H1 (cell line): ENCODE data around the gene PHACTR1. TPM values are rescaled to one million over a fixed set of nuclear protein-coding genes. Genes with fewer than 3 reads are reported as not detected.

Experiments used
- CTCF ChIA-PET: fragments of 300-600 bp; sonication (Branson Sonifier 250); formaldehyde crosslinking; loops from one replicate; lab custom pipeline; 2021; ENCODE audit not compliant: partially characterized antibody; lab: Charles Lee
- POLR2A ChIA-PET: fragments of 300-600 bp; sonication (Branson Sonifier 250); formaldehyde crosslinking; loops from one replicate; lab custom pipeline; 2021; ENCODE audit warnings: inconsistent platforms; ENCODE audit not compliant: partially characterized antibody; lab: Charles Lee
- DNase-seq, 2 experiments: peaks; one replicate each; pipeline versions ENCODE4 v3.0.0 to v3.0.0-alpha.2; 2010 to 2022; ENCODE audit warnings: low spot score in 2 of 2, low read depth in 1 of 2, mixed read lengths in 1 of 2
- FAIRE-seq: peaks from 2 replicates; lab custom pipeline; 2011; peaks lifted over from hg19 to GRCh38; lab: Jason Lieb, UNC
- H2AFZ ChIP-seq: 2 replicates; pipeline ENCODE4 v1.8.1; 2012; ENCODE audit warnings: low read length, inconsistent platforms
- H2AK5ac ChIP-seq: 2 replicates; pipeline ENCODE4 v1.6.1; 2013; ENCODE audit warnings: low read depth, low read length
- H2BK120ac ChIP-seq: replicated peaks from 2 replicates; pipeline ENCODE3; 2013; ENCODE audit warnings: low read depth, low read length, inconsistent platforms
- H2BK12ac ChIP-seq: 2 replicates; pipeline ENCODE4 v1.6.1; 2013; ENCODE audit warnings: low read depth, low read length
- H2BK15ac ChIP-seq: 2 replicates; pipeline ENCODE4 v1.6.1; 2013; ENCODE audit warnings: low read length
- H2BK20ac ChIP-seq: 2 replicates; pipeline ENCODE4 v1.6.1; 2013; ENCODE audit warnings: low read length
- H2BK5ac ChIP-seq: 2 replicates; pipeline ENCODE4 v1.6.1; 2013; ENCODE audit warnings: low read depth, low read length
- H3K14ac ChIP-seq: 2 replicates; pipeline ENCODE4 v1.6.1; 2013; ENCODE audit warnings: inconsistent platforms; ENCODE audit not compliant: insufficient read length
- H3K18ac ChIP-seq: 2 replicates; pipeline ENCODE4 v1.6.1; 2013; ENCODE audit warnings: low read length; ENCODE audit errors: extremely low read depth
- H3K23ac ChIP-seq: 2 replicates; pipeline ENCODE4 v1.6.1; 2013; ENCODE audit warnings: inconsistent platforms; ENCODE audit not compliant: insufficient read length
- H3K23me2 ChIP-seq: 2 replicates; pipeline ENCODE4 v1.6.1; 2013; ENCODE audit warnings: low read depth, low read length
- H3K27ac ChIP-seq: 2 replicates; pipeline ENCODE4 v1.6.1; 2011; ENCODE audit warnings: low read depth, low read length, inconsistent platforms
- H3K27me3 ChIP-seq, 4 experiments: replicated peaks in 1 of 4; 1 replicate in 1 of 4; 2 replicates in 3 of 4; pipeline versions ENCODE4 v1.6.1 to v1.8.1; 2011 to 2013; ENCODE audit warnings: low read length in 3 of 4, mild to moderate bottlenecking in 3 of 4, inconsistent platforms in 2 of 4, mixed read lengths in 2 of 4, moderate library complexity in 1 of 4; ENCODE audit not compliant: control insufficient read depth in 3 of 4, insufficient read depth in 3 of 4; ENCODE audit errors: extremely low read depth in 1 of 4
- H3K36me3 ChIP-seq, 4 experiments: 2 replicates each; pipeline versions ENCODE4 v1.6.1 to v1.8.1; 2011 to 2013; ENCODE audit warnings: mild to moderate bottlenecking in 4 of 4, low read length in 3 of 4, moderate library complexity in 2 of 4, control low read depth in 1 of 4, inconsistent platforms in 1 of 4; ENCODE audit not compliant: insufficient read depth in 4 of 4, control insufficient read depth in 2 of 4
- H3K4ac ChIP-seq: replicated peaks from 2 replicates; pipeline ENCODE3; 2013; ENCODE audit warnings: low read length, low read depth, mixed read lengths, inconsistent platforms; ENCODE audit not compliant: insufficient read length
- H3K4me1 ChIP-seq, 4 experiments: replicated peaks in 1 of 4; 1 replicate in 1 of 4; 2 replicates in 3 of 4; pipeline versions ENCODE4 v1.6.1 to v1.8.1; 2011 to 2013; ENCODE audit warnings: low read length in 3 of 4, inconsistent platforms in 2 of 4, mixed read lengths in 1 of 4; ENCODE audit not compliant: insufficient read depth in 4 of 4, control insufficient read depth in 3 of 4
- H3K4me2 ChIP-seq, 2 experiments: 2 replicates each; pipeline versions ENCODE4 v1.6.1 to v1.8.1; 2011 to 2013; ENCODE audit warnings: low read depth in 2 of 2, low read length in 2 of 2, control low read depth in 1 of 2, inconsistent platforms in 1 of 2, mild to moderate bottlenecking in 1 of 2; ENCODE audit not compliant: insufficient read depth in 1 of 2
- H3K4me3 ChIP-seq, 4 experiments: fragments of 200-600, 300-600 bp in 1 of 4; sonication (generic), shearing (Covaris generic), sonication (Bioruptor Twin) in 1 of 4; 2 replicates each; pipeline versions ENCODE4 v1.5.1 to v1.8.1; 2011 to 2016; ENCODE audit warnings: low read length in 4 of 4, low read depth in 3 of 4, control low read depth in 2 of 4, inconsistent platforms in 2 of 4, mild to moderate bottlenecking in 2 of 4, mixed read lengths in 1 of 4, moderate library complexity in 1 of 4; ENCODE audit not compliant: insufficient read depth in 2 of 4; ENCODE audit errors: extremely low read depth in 1 of 4
- H3K56ac ChIP-seq: replicated peaks from 2 replicates; pipeline ENCODE3; 2013; ENCODE audit warnings: low read depth, mild to moderate bottlenecking, mixed read lengths, low read length, inconsistent platforms; ENCODE audit not compliant: insufficient read length
- H3K79me1 ChIP-seq: 2 replicates; pipeline ENCODE4 v1.6.1; 2013; ENCODE audit warnings: low read depth, low read length, control low read depth
- H3K79me2 ChIP-seq, 2 experiments: 2 replicates each; pipeline versions ENCODE4 v1.6.1 to v1.8.1; 2012 to 2013; ENCODE audit warnings: low read length in 2 of 2, mild to moderate bottlenecking in 2 of 2, inconsistent platforms in 1 of 2; ENCODE audit not compliant: insufficient read depth in 2 of 2, control insufficient read depth in 1 of 2
- H3K9ac ChIP-seq, 4 experiments: replicated peaks in 1 of 4; 1 replicate in 1 of 4; 2 replicates in 3 of 4; pipeline versions ENCODE4 v1.6.1 to v1.8.1; 2011 to 2013; ENCODE audit warnings: low read depth in 3 of 4, low read length in 3 of 4, control low read depth in 2 of 4, mild to moderate bottlenecking in 2 of 4, moderate library complexity in 2 of 4, inconsistent platforms in 1 of 4; ENCODE audit errors: extremely low read depth in 1 of 4
- H3K9me3 ChIP-seq, 2 experiments: 2 replicates each; pipeline versions ENCODE4 v1.6.1 to v1.8.1; 2012 to 2013; ENCODE audit warnings: mild to moderate bottlenecking in 2 of 2, moderate library complexity in 2 of 2, control low read depth in 1 of 2, inconsistent platforms in 1 of 2, low read depth in 1 of 2, low read length in 1 of 2, mixed read lengths in 1 of 2; ENCODE audit not compliant: insufficient read depth in 2 of 2
- H4K20me1 ChIP-seq, 2 experiments: replicated peaks in 1 of 2; 2 replicates each; pipeline versions ENCODE3 to v1.8.1; 2011 to 2013; ENCODE audit warnings: inconsistent platforms in 2 of 2, low read length in 2 of 2, mild to moderate bottlenecking in 1 of 2; ENCODE audit not compliant: insufficient read depth in 2 of 2, control insufficient read depth in 1 of 2
- H4K5ac ChIP-seq: 2 replicates; pipeline ENCODE4 v1.6.1; 2013; ENCODE audit warnings: low read length, low read depth, mixed read lengths, inconsistent platforms; ENCODE audit not compliant: insufficient read length
- H4K8ac ChIP-seq: 2 replicates; pipeline ENCODE4 v1.8.0; 2013; ENCODE audit warnings: mild to moderate bottlenecking, moderate library complexity, low read length, inconsistent platforms; ENCODE audit not compliant: insufficient read depth; ENCODE audit errors: extremely low read depth
- H4K91ac ChIP-seq: replicated peaks from 2 replicates; pipeline ENCODE3; 2013; ENCODE audit warnings: low read length, mixed read lengths, inconsistent platforms; ENCODE audit not compliant: insufficient read length
- BRCA1 ChIP-seq: IDR thresholded peaks from 2 replicates; pipeline ENCODE4 v1.6.1; 2012; ENCODE audit warnings: low read depth, low read length, improper control_type of control experiment
- EZH2 ChIP-seq: fragments of 200-600 bp; sonication (generic); IDR thresholded peaks from 2 replicates; pipeline ENCODE4 v1.7.1; 2012; ENCODE audit warnings: low read depth, mild to moderate bottlenecking, moderate library complexity, low read length, inconsistent platforms; ENCODE audit not compliant: severe bottlenecking
- KDM5A ChIP-seq: fragments of 200-600 bp; IDR thresholded peaks from 2 replicates; pipeline ENCODE4 v1.7.1; 2012; ENCODE audit warnings: mild to moderate bottlenecking, low read length, inconsistent platforms, mixed read lengths
- RBBP5 ChIP-seq: IDR thresholded peaks from 2 replicates; pipeline ENCODE4 v1.7.1; 2012; ENCODE audit warnings: low read depth, mild to moderate bottlenecking, inconsistent platforms, low read length, moderate library complexity, borderline replicate concordance
- WGBS, 2 experiments: shearing (Covaris generic) in 1 of 2; methylation state at CpG; one replicate each; pipeline versions ENCODE4 v1.1.6 to v1.1.7; 2013 to 2015; ENCODE audit warnings: low lambda C conversion rate in 2 of 2, mixed read lengths in 2 of 2, inconsistent platforms in 1 of 2, low coverage in 1 of 2, missing lambda C conversion rate in 1 of 2; ENCODE audit not compliant: insufficient replicate concordance in 2 of 2, insufficient coverage in 1 of 2, insufficient read length in 1 of 2; ENCODE audit errors: extremely low coverage in 1 of 2, missing lambda C conversion rate in 1 of 2; 5-methylcytosine and 5-hydroxymethylcytosine counted together
- polyA plus RNA-seq, 7 experiments: library from polyadenylated mRNA; depleted of rRNA in 3 of 7; stranded (reverse) in 5 of 7; unstranded in 2 of 7; fragments of >200 nt in 5 of 7; fragments of 200-250 nt in 2 of 7; gene quantifications; 1 replicate in 5 of 7; 2 replicates in 1 of 7; 4 replicates in 1 of 7; pipeline versions ENCODE4 v1.2.1 to v1.2.3, GENCODE V29; 2011 to 2013; ENCODE audit warnings: missing spikeins in 2 of 7, mixed read lengths in 2 of 7
- total RNA-seq: library from RNA; stranded (reverse); fragmentation: NEBNext Ultra II Directional; extraction: Animal tissue kit (Norgen Biotek cat#: 25700); gene quantifications from 2 replicates; pipeline ENCODE4 v1.2.1, GENCODE V29; 2021
- TF ChIP-seq, protein P1 (sequence below): IDR thresholded peaks from 2 replicates; pipeline ENCODE4 v1.6.1; 2011; ENCODE audit warnings: low read length, improper control_type of control experiment
- TF ChIP-seq, protein P2 (sequence below), 3 experiments: IDR thresholded peaks; 1 replicate in 2 of 3; 2 replicates in 1 of 3; pipeline versions ENCODE4 v1.5.1 to v1.6.1; 2011; ENCODE audit warnings: low read length in 3 of 3, mild to moderate bottlenecking in 3 of 3, inconsistent platforms in 2 of 3, low read depth in 1 of 3, moderate library complexity in 1 of 3; ENCODE audit not compliant: insufficient read depth in 1 of 3; ENCODE audit errors: control extremely low read depth in 1 of 3

The PHACTR1 gene
- total and polyA plus RNA-seq, 2 of the 8 experiments (the other 6 are each of a cell fraction or from before 2014, with no cell fraction given): 3.9 to 17.1 TPM

- H3K56ac ChIP-seq: no peak overlapping the region
- no peak overlapping the region for H4K91ac ChIP-seq
- no peaks in the 10 kb centered on the region for H3K27me3 ChIP-seq
- no peak overlapping the region for H2BK20ac ChIP-seq
- H4K8ac ChIP-seq: no peak overlapping the region
- H3K23me2 ChIP-seq: no peaks in the 10 kb centered on the region
- H2BK15ac ChIP-seq: no peak overlapping the region
- H3K4ac ChIP-seq: no peak overlapping the region
- no peak overlapping the region for H2BK12ac ChIP-seq
- H3K4me1 ChIP-seq: no peaks in the 10 kb centered on the region
- no peak overlapping the region for H3K9ac ChIP-seq
- CTCF ChIA-PET: interaction anchor here (0.6 to 1.7 kb wide), 13 partner anchors 8 to 315 kb away, joined by 3 to 6 read pairs (median 3); no protein-coding TSS in a partner anchor
- no peaks in the 10 kb centered on the region for H3K79me2 ChIP-seq
- no peak overlapping the region for H2AFZ ChIP-seq
- no peak for TF ChIP-seq BRCA1
- TF ChIP-seq, protein P1, sequence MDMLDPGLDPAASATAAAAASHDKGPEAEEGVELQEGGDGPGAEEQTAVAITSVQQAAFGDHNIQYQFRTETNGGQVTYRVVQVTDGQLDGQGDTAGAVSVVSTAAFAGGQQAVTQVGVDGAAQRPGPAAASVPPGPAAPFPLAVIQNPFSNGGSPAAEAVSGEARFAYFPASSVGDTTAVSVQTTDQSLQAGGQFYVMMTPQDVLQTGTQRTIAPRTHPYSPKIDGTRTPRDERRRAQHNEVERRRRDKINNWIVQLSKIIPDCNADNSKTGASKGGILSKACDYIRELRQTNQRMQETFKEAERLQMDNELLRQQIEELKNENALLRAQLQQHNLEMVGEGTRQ: no peak
- TF ChIP-seq RBBP5: no peak
- TF ChIP-seq EZH2: no peak
- TF ChIP-seq, protein P2, sequence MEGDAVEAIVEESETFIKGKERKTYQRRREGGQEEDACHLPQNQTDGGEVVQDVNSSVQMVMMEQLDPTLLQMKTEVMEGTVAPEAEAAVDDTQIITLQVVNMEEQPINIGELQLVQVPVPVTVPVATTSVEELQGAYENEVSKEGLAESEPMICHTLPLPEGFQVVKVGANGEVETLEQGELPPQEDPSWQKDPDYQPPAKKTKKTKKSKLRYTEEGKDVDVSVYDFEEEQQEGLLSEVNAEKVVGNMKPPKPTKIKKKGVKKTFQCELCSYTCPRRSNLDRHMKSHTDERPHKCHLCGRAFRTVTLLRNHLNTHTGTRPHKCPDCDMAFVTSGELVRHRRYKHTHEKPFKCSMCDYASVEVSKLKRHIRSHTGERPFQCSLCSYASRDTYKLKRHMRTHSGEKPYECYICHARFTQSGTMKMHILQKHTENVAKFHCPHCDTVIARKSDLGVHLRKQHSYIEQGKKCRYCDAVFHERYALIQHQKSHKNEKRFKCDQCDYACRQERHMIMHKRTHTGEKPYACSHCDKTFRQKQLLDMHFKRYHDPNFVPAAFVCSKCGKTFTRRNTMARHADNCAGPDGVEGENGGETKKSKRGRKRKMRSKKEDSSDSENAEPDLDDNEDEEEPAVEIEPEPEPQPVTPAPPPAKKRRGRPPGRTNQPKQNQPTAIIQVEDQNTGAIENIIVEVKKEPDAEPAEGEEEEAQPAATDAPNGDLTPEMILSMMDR (IDR thresholded peaks at IDR 0.05; ENCODE audit: control extremely low read depth in 1 of 3, insufficient read depth in 1 of 3, low read depth in 1 of 3, low read length in 3 of 3): no peak
- TF ChIP-seq KDM5A: no peak
- no peaks in the 10 kb centered on the region; the same call in 1 of the 2 replicates for H3K79me1 ChIP-seq
- no peak for FAIRE-seq
- H3K14ac ChIP-seq: no peak overlapping the region
- no peak overlapping the region for H3K23ac ChIP-seq
- H2BK120ac ChIP-seq: no peak overlapping the region
- POLR2A ChIA-PET: no interaction called here
- H3K27ac ChIP-seq: no peak overlapping the region
- 89% methylated on average over 9 of the region's 9 CpGs; no CpG with 5 or more reads in 1 of the 2 experiments for WGBS, 2 experiments
- H4K20me1 ChIP-seq: no peaks in the 10 kb centered on the region
- H3K18ac ChIP-seq: no peak overlapping the region
- DNase-seq: no peak
- H2AK5ac ChIP-seq: no peak overlapping the region
- no peak overlapping the region for H2BK5ac ChIP-seq
- H3K4me3 ChIP-seq: no peak overlapping the region
- peaks cover 0 to 4% (median 0%) of the 10 kb centered on the region in 4 experiments; a peak in 4 of 8 replicates for H3K36me3 ChIP-seq
- no peaks in the 10 kb centered on the region for H3K9me3 ChIP-seq
- no peak overlapping the region for H4K5ac ChIP-seq
- no peak overlapping the region for H3K4me2 ChIP-seq
Observed at GRCh38 chr6:13228264-13229204, 512.0 kb downstream of the PHACTR1 start.
